A549 treated with ZK216348 at 1 μM for 4 hours (cell line): ENCODE data around the gene FGF1. TPM values are rescaled to one million over a fixed set of nuclear protein-coding genes. Genes with fewer than 3 reads are reported as not detected.

Experiments
- total RNA-seq: library from RNA; stranded (reverse); fragments of 200-300 nt; extraction: Qiagen RNA extraction; gene quantifications from 5 replicates; pipeline ENCODE4 v1.2.3, GENCODE V29; 2022; ENCODE audit warnings: low read depth

The FGF1 gene
- total RNA-seq: 0.15 to 1.8 TPM (median 0.29 TPM) in 5 replicates

GRCh38 chr5:142685418-142686209 lies at the start of gene FGF1:
FGF1 (minus strand) TSS chr5:142686090; CDS start chr5:142614127, 71,963 bp downstream.

Other genes starting within 250 kb of the FGF1 start
- 6.1 to 11.3 TPM (median 7.6 TPM) in 5 replicates for gene ARHGAP26, start 84.3 kb upstream of the FGF1 start, total RNA-seq